Cardiac septum (tissue), 1 donor: ENCODE results near the gene ZNF423. TPM values are rescaled to one million over a fixed set of nuclear protein-coding genes. Genes with fewer than 3 reads are reported as not detected.

Experiments
- DNase-seq: peaks from one replicate; pipeline ENCODE4 v3.0.0-alpha.2; 2020; ENCODE audit warnings: low spot score
- intact Hi-C: fragments of 100-400 bp; cut with DNase I; formaldehyde crosslinking; loops from one replicate; pipeline ENCODE4 v1.14.0; 2022
- total RNA-seq: library from RNA; stranded (reverse); fragmentation: NEBNext Ultra II Directional; extraction: Animal tissue kit (Norgen Biotek cat#: 25700); gene quantifications from one replicate; pipeline ENCODE4 v1.2.1, GENCODE V29; 2021
- donor health status: DM: no; HTN: no; CAD: no.

Gene ZNF423
- total RNA-seq, 1 donor from 2014 or later, result 8.6 TPM

DNA sequence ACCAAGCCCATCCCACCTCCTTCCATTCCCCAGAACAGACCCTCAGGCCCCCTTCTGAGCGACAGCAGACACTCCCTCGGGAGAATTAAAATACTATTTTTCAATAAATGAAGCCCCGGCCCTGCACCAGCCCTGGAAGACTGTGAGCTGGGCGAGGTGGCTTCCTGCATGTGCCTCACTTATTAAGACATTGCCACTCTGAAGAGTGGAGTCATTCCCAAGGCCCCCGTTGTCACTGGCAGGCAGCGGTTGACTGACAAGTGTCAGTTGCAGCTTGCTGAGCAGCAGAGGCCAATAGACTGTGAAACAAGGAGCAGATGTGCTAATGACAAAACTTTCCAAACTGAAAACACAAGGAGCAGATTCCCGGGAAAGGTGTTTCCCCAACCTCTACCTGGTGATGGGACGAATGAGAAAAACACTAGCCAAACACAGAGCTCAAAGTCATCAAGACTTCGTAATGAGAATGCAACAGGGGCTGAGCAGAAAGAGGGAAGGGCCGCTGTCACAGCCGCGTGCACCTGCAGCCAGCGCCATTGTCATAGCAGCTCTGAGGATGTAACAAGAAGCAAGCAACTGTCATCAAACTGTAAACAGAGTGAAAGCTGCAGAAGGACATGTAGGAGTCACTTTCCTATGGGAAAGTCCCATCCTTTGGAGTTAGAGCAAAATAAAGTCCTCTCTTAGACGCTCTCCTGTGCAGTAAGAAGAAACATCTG, 250.2 kb downstream of the ZNF423 start:
- intact Hi-C loops, result loop anchor here (5.0 to 10.0 kb wide), 2 partner anchors 252 to 319 kb away; partner anchors contain the start of gene ZNF423
- DNase-seq, result no peak

GRCh38 chr16:49604602-49605001, 251.3 kb downstream of the ZNF423 start:
- intact Hi-C loops, result loop anchor here (5.0 to 10.0 kb wide), 2 partner anchors 253 to 320 kb away; partner anchors contain the start of gene ZNF423
- no peak for DNase-seq

DNA sequence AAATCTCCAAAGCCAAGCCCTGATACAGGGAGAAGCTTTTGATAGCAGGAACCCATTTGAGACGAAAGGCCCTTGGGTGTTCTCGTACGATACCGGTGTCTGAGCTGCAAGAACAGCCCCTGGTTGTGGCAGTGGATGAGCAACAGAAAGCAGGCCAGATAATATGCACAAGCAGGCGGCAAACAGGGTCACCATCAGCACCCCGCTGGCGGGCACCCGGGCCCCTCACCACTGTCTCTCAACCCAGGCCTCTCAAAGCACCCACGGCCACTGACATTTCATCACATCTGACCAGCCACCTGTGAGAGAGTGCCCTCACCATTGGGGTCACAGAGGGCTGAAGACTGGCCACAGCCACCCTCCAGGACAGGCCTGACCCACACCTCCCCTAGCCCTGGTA, 252.0 kb downstream of the ZNF423 start:
- no peak for DNase-seq
- intact Hi-C loops, result loop anchor here (10.0 kb wide), 1 partner anchor 321 kb away; no protein-coding TSS in a partner anchor

DNA sequence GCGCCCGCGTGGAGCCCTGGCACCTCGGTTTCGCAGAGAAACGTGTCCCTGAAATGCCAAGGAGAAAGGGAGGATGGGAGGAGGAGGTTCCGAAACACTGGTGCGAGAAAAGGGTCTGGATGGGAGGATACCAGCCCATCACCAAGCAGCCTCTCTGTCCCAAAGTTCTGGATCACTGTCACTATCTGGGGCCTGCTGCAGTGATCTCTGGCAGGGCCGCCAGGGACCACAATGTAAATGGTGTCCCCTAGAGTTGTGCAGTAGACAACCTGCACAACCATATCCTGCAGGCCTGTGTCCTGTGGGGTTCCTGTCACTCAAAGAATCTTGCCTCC, 253.0 kb downstream of the ZNF423 start:
- peak; percentile 43 for DNase-seq
- intact Hi-C loops, result loop anchor here (10.0 kb wide), 1 partner anchor 322 kb away; no protein-coding TSS in a partner anchor

GRCh38 chr16:49602201-49602975, 253.5 kb downstream of the ZNF423 start:
- peak; percentile 75 for DNase-seq
- intact Hi-C loops, result loop anchor here (10.0 kb wide), 1 partner anchor 322 kb away; no protein-coding TSS in a partner anchor

DNA sequence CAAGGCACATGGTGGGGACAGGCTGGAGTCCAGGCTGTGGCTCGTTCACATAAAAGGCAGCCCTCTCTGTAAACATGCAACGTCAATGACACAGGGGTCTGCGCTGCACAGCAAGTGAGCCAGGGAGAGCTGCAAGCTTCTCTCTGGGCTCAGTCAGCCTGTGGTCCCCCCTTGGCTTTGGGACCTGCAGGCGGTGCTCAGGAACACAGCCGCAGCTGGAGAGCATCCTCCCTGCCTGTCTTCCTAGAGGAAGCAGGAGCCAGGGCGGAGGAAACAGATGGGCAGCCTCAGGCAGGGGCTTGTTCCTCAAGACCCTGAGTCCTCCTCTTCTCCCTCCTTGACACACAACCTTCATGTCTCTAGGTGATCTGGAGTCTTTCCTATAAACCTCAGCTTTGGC, 254.3 kb downstream of the ZNF423 start:
- DNase-seq, result peak; percentile 29
- intact Hi-C loops, result loop anchor here (10.0 kb wide), 1 partner anchor 323 kb away; no protein-coding TSS in a partner anchor

- intact Hi-C loops, result loop anchor here (10.0 kb wide), 1 partner anchor 324 kb away; no protein-coding TSS in a partner anchor
- DNase-seq, result no peak
These were observed 254.9 kb downstream of the ZNF423 start for GRCh38 chr16:49600976-49601375.

DNA sequence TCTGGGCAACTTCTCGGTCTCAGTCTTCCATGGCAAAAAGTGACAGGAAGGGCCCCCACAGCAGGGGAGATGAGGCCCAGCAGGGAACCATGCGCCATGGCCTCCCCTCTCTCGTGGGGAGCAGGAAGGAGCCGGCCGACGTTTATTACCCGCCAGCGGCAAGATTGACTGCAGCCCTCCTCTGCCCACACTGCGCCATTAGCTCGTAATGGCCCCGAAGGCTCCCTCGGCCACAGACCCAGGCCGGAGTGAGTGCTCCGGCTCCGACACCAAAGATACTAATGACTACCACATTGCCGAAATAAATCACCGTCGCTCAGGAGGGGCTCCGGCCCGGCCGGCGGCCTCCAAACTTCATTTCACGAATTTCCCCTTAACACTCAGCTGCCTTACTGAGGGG, 255.4 kb downstream of the ZNF423 start:
- peak; percentile 53 for DNase-seq

DNA sequence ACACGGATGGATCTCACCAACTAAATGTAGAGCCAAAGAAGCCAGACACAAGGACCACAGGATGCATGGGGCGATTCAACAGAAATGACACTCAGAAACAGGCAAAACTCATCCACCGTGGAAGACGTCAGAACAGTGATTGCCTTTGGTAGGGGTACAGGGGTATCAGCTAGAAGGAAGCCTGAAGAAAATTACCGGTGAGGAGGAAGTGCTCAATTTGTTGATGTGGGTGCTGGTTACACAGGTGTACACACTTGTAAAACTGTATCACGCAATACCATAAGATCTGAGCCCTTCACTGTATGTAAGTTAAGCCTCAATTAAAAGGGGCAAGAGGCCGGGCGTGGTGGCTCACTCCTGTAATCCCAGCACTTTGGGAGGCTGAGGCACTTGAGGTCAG, 256.2 kb downstream of the ZNF423 start:
- intact Hi-C loops, result loop anchor here (5.0 to 10.0 kb wide), 2 partner anchors 153 to 325 kb away; no protein-coding TSS in a partner anchor
- peak; percentile 14 for DNase-seq

More for the DNA sequence above, 255.4 kb downstream of the ZNF423 start:
- intact Hi-C loops, result loop anchor here (10.0 kb wide), 1 partner anchor 324 kb away; no protein-coding TSS in a partner anchor

GRCh38 chr16:49599281-49599680, 256.6 kb downstream of the ZNF423 start:
- peak; percentile 19 for DNase-seq
- intact Hi-C loops, result loop anchor here (5.0 kb wide), 1 partner anchor 153 kb away; no protein-coding TSS in a partner anchor

- peak; percentile 66 for DNase-seq
- intact Hi-C loops, result loop anchor here (5.0 kb wide), 1 partner anchor 154 kb away; no protein-coding TSS in a partner anchor
These were observed 257.3 kb downstream of the ZNF423 start for GRCh38 chr16:49598383-49599170.

- intact Hi-C loops, result loop anchor here (5.0 kb wide), 1 partner anchor 155 kb away; no protein-coding TSS in a partner anchor
- no peak for DNase-seq
These were observed 258.1 kb downstream of the ZNF423 start for GRCh38 chr16:49597796-49598195.

GRCh38 chr16:49596648-49597291, 259.1 kb downstream of the ZNF423 start:
- DNase-seq, result peak; percentile 61
- intact Hi-C loops, result loop anchor here (5.0 kb wide), 1 partner anchor 156 kb away; no protein-coding TSS in a partner anchor

GRCh38 chr16:49596068-49596467, 259.8 kb downstream of the ZNF423 start:
- peak; percentile 73 for DNase-seq
- intact Hi-C loops, result loop anchor here (5.0 kb wide), 1 partner anchor 156 kb away; no protein-coding TSS in a partner anchor

DNA sequence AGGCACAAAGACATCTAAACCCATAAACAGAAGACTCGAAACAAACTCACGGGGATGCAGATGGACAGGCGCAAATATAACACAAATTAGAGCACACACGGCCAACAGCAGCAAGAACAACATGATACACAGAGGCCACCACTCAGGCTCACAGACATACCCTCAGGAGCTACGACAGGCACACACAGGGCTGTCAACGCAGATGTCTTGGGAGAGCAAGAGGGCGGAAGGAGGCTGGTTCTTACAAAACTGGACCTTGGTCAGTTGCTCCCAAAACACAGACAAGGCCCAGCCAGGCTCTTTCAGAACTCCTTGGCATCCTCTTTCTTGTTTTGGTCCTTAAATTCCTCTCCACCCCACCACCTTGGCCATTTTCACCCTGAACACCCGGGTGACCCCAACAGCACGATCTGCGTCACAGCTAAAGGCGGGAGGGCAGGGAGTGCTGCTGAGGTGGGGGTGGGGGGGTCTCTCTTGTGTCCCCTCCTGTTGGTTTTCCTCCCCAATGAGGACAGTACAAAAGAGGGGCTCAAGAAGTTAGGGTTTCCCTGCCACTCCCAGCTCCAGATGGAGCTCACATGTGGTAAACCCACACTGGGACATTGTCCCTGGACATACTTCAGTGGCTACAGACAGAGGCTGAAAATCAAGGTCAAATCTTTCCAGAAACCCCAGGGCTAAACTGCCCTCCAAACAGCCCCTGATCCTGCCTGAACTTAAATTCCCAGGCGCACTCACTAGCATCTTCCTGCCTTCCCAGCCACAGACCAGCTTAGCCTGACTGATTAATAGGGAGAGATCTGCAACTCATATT, 261.0 kb downstream of the ZNF423 start:
- peak; percentile 39 for DNase-seq
- intact Hi-C loops, result loop anchor here (5.0 kb wide), 2 partner anchors 103 to 157 kb away; no protein-coding TSS in a partner anchor

DNA sequence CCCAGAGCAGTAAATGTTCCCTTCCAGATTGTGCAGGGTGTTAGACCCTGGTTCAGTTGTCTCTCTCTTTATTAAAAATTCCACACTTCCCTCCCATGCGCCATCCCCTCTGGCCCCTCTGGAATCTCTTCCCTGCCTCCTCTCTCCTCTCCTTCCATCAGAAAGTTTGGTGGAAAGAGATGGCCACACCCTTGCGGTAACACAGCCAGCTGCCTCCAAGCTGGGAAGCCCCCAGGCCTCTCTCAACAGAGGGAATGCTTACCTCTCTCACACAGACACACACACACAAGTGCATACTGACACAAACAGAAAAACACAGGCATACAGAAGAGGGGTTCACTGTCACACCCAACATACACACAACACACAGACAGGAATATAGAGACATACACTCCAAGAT, 261.8 kb downstream of the ZNF423 start:
- intact Hi-C loops, result loop anchor here (5.0 kb wide), 1 partner anchor 102 kb away; no protein-coding TSS in a partner anchor
- peak; percentile 15 for DNase-seq

DNA sequence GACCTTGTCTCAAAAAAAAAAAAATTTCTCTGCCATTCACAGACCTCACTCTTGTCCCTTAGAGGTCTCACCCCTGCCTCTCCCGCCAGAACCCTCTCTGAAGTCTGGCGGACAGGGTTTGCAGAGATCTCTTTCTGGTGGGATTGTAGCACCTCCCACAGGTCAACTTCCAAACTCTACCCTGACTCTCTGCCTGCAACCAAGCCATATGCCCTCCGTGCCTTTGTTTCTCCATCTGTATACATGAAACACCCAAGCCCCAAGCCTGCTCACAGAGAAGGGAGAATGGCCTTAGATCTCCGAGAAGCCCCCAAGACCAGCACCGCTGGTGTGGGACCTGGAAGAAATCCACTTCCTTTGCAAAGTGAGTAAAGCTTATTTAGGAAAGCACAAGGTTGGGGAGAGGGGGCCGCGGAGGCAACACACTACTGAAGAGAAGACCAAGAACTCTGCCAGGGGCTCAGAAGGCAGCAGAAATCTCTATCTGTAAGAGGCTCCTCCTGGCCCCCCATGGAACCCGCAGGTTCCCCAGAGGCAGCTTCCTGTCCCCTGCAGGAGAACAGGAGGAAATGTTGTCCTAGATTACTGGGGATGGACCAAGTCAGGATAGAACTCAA, 262.4 kb downstream of the ZNF423 start:
- intact Hi-C loops, result loop anchor here (2.0 to 5.0 kb wide), 2 partner anchors 101 to 185 kb away; no protein-coding TSS in a partner anchor
- peak; percentile 58 for DNase-seq
